CD14-positive monocyte (primary cell): ENCODE data around the gene TRDN. TPM values are rescaled to one million over a fixed set of nuclear protein-coding genes. Genes with fewer than 3 reads are reported as not detected.

Experiments used
- DNase-seq, 3 donors: peaks; one replicate each; pipeline ENCODE4 v3.0.0-alpha.2; 2011 to 2022
- H2AFZ ChIP-seq: 2 replicates; pipeline ENCODE4 v1.6.0; 2012; ENCODE audit warnings: mild to moderate bottlenecking, low read depth, low read length, inconsistent platforms; ENCODE audit not compliant: insufficient read depth, poor library complexity, severe bottlenecking
- H3K27ac ChIP-seq, 2 donors: 1 replicate in 1 of 2; 2 replicates in 1 of 2; pipeline ENCODE4 v1.5.1; 2012 to 2013; ENCODE audit warnings: low read length in 2 of 2, control low read depth in 1 of 2, inconsistent platforms in 1 of 2, low read depth in 1 of 2, mild to moderate bottlenecking in 1 of 2
- H3K27me3 ChIP-seq, 2 donors: one replicate each; pipeline versions ENCODE4 v1.6.0 to v1.6.1; 2011 to 2013; ENCODE audit warnings: low read length in 2 of 2; ENCODE audit not compliant: control insufficient read depth in 2 of 2, insufficient read depth in 2 of 2
- H3K36me3 ChIP-seq, 2 donors: replicated peaks in 1 of 2; 1 replicate in 1 of 2; 2 replicates in 1 of 2; pipeline versions ENCODE4 v1.5.1 to v1.6.1; 2012 to 2013; ENCODE audit warnings: low read length in 2 of 2, control low read depth in 1 of 2, inconsistent platforms in 1 of 2, mild to moderate bottlenecking in 1 of 2; ENCODE audit not compliant: insufficient read depth in 2 of 2, control insufficient read depth in 1 of 2
- H3K4me1 ChIP-seq, 2 donors: 1 replicate in 1 of 2; 2 replicates in 1 of 2; pipeline versions ENCODE4 v1.5.1 to v1.6.1; 2012 to 2013; ENCODE audit warnings: low read length in 2 of 2, control low read depth in 1 of 2, inconsistent platforms in 1 of 2, mild to moderate bottlenecking in 1 of 2, moderate library complexity in 1 of 2; ENCODE audit not compliant: insufficient read depth in 2 of 2, control insufficient read depth in 1 of 2
- H3K4me2 ChIP-seq: replicated peaks from 2 replicates; pipeline ENCODE3; 2012; ENCODE audit warnings: low read length, moderate library complexity, mild to moderate bottlenecking; ENCODE audit not compliant: poor library complexity, severe bottlenecking; ENCODE audit errors: extremely low read depth
- H3K4me3 ChIP-seq, 3 experiments: fragments of 200-600 bp in 1 of 3; sonication (generic) in 1 of 3; replicated peaks in 1 of 3; 1 replicate in 2 of 3; 2 replicates in 1 of 3; pipeline ENCODE4 v1.5.1; 2011 to 2013; ENCODE audit warnings: low read length in 3 of 3, mild to moderate bottlenecking in 3 of 3, control low read depth in 2 of 3, low read depth in 2 of 3, inconsistent platforms in 1 of 3, moderate library complexity in 1 of 3
- H3K79me2 ChIP-seq: 2 replicates; pipeline ENCODE4 v1.6.0; 2012; ENCODE audit warnings: mild to moderate bottlenecking, control low read depth, inconsistent platforms, low read length, moderate library complexity; ENCODE audit not compliant: insufficient read depth
- H3K9ac ChIP-seq: 2 replicates; pipeline ENCODE4 v1.6.0; 2017; ENCODE audit warnings: low read length, mild to moderate bottlenecking; ENCODE audit not compliant: insufficient read depth, poor library complexity, severe bottlenecking
- H3K9me3 ChIP-seq, 2 donors: replicated peaks in 1 of 2; 1 replicate in 1 of 2; 2 replicates in 1 of 2; pipeline versions ENCODE4 v1.5.1 to v1.6.1; 2012 to 2013; ENCODE audit warnings: low read length in 2 of 2, control low read depth in 1 of 2; ENCODE audit not compliant: control insufficient read depth in 1 of 2, insufficient read depth in 1 of 2
- H4K20me1 ChIP-seq: 2 replicates; pipeline ENCODE4 v1.6.0; 2012; ENCODE audit warnings: mild to moderate bottlenecking, low read length, control low read depth, moderate library complexity; ENCODE audit not compliant: insufficient read depth
- H3K27ac Mint-ChIP-seq, 7 donors: one replicate each; pipeline ENCODE4 v1.8.0; 2020; ENCODE audit warnings: mild to moderate bottlenecking in 7 of 7, mixed read lengths in 7 of 7, moderate library complexity in 6 of 7, inconsistent platforms in 2 of 7
- H3K27me3 Mint-ChIP-seq, 3 donors: one replicate each; pipeline ENCODE4 v1.8.0; 2021 to 2022; ENCODE audit warnings: low read depth in 3 of 3, mild to moderate bottlenecking in 3 of 3, mixed read lengths in 3 of 3, moderate library complexity in 3 of 3, inconsistent platforms in 1 of 3
- H3K36me3 Mint-ChIP-seq, 2 donors: one replicate each; pipeline ENCODE4 v1.8.0; 2020; ENCODE audit warnings: mixed read lengths in 2 of 2, inconsistent platforms in 1 of 2, mild to moderate bottlenecking in 1 of 2
- H3K4me1 Mint-ChIP-seq: one replicate; pipeline ENCODE4 v1.8.0; 2020; ENCODE audit warnings: mild to moderate bottlenecking, mixed read lengths
- H3K4me3 Mint-ChIP-seq, 2 donors: one replicate each; pipeline ENCODE4 v1.8.0; 2020; ENCODE audit warnings: mild to moderate bottlenecking in 2 of 2, mixed read lengths in 2 of 2, moderate library complexity in 1 of 2
- H3K9me3 Mint-ChIP-seq, 7 donors: one replicate each; pipeline ENCODE4 v1.8.0; 2020 to 2022; ENCODE audit warnings: mixed read lengths in 7 of 7, mild to moderate bottlenecking in 6 of 7, moderate library complexity in 6 of 7, inconsistent platforms in 2 of 7
- WGBS: methylation state at CpG from one replicate; pipeline ENCODE4 v1.1.5; 2013; ENCODE audit warnings: missing lambda C conversion rate; ENCODE audit not compliant: insufficient coverage; 5-methylcytosine and 5-hydroxymethylcytosine counted together
- intact Hi-C, 2 donors: fragments of 100-400 bp; cut with micrococcal nuclease; formaldehyde crosslinking; loops; one replicate each; pipeline versions ENCODE4 v1.15.0 to v1.15.1; 2023
- polyA plus RNA-seq, 3 donors: library from polyadenylated mRNA; depleted of rRNA in 1 of 3; unstranded in 2 of 3; stranded (reverse) in 1 of 3; fragments of 300-500 nt in 2 of 3; fragments of >200 nt in 1 of 3; fragmentation: Illumina TruSeq in 2 of 3; gene quantifications; 1 replicate in 2 of 3; 2 replicates in 1 of 3; pipeline ENCODE4 v1.2.3, GENCODE V29; 2012 to 2021
- TF ChIP-seq, protein P1 (sequence below): fragments of 200-600 bp; IDR thresholded peaks from one replicate; pipeline ENCODE4 v1.8.0; 2022; ENCODE audit warnings: antibody characterized with exemption, mild to moderate bottlenecking

TRDN gene
- polyA plus RNA-seq, 3 donors: not detected

DNA sequence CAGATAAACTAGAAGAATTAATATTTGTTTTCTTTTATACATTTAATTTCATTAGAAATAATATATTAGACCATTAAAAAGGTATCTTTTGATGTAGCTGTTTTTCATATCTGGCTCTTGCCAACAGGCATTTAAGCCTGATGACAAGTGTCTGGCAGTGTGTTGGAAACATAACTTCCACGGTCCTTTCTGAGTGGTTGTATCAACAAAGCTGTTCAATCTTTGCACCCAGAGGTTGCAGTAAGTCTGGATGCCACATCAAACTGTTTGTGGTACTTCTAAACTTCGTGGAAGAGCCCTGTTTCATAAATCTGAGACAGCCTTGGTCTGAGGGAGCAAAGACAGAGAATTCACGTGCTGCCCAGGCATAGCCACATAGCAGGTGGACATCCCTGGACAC, 197.4 kb downstream of the TRDN start:
- Mint-ChIP-seq H3K27ac (no peak overlapping the region), H3K9me3 (peaks cover 0 to 9% (median 3%) of the 10 kb centered on the region in 7 donors), H3K4me3 (no peak overlapping the region), H3K27me3 (peaks cover 0 to 2% (median 0%) of the 10 kb centered on the region in 3 donors), H3K36me3 (no peaks in the 10 kb centered on the region), H3K4me1 (no peaks in the 10 kb centered on the region)
- intact Hi-C loops: no loop called here
- no peak overlapping the region for H2AFZ ChIP-seq
- no peaks in the 10 kb centered on the region for H3K9me3 ChIP-seq
- no peak overlapping the region for H3K27ac ChIP-seq
- H3K9ac ChIP-seq: no peak overlapping the region
- 69% methylated on average over 2 of the region's 3 CpGs for WGBS
- H3K4me2 ChIP-seq: no peak overlapping the region
- TF ChIP-seq, protein P1, sequence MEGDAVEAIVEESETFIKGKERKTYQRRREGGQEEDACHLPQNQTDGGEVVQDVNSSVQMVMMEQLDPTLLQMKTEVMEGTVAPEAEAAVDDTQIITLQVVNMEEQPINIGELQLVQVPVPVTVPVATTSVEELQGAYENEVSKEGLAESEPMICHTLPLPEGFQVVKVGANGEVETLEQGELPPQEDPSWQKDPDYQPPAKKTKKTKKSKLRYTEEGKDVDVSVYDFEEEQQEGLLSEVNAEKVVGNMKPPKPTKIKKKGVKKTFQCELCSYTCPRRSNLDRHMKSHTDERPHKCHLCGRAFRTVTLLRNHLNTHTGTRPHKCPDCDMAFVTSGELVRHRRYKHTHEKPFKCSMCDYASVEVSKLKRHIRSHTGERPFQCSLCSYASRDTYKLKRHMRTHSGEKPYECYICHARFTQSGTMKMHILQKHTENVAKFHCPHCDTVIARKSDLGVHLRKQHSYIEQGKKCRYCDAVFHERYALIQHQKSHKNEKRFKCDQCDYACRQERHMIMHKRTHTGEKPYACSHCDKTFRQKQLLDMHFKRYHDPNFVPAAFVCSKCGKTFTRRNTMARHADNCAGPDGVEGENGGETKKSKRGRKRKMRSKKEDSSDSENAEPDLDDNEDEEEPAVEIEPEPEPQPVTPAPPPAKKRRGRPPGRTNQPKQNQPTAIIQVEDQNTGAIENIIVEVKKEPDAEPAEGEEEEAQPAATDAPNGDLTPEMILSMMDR: no peak
- no peak for DNase-seq
- no peak overlapping the region for H3K4me3 ChIP-seq
- no peaks in the 10 kb centered on the region for H3K4me1 ChIP-seq
- no peaks in the 10 kb centered on the region for H3K36me3 ChIP-seq
- H4K20me1 ChIP-seq: no peaks in the 10 kb centered on the region
- no peaks in the 10 kb centered on the region for H3K79me2 ChIP-seq
- H3K27me3 ChIP-seq: no peaks in the 10 kb centered on the region

DNA sequence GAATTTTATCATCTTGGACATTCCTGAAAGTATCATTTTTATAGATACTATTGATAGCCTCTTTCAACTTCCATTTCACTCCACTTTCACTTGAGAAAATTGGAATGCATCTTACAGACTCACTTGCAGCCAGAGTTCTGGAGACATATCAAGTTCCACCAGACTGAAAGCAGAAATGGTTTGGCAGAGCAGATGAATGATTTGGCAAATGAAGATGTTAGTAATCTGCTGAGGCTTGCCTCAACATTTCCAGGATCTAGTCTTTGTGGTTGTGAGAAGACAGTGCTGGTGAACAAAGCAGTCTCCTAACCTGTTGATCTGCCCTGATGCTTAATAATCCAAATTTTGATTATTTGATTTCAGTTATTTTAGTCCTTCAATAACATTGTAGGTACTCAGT, 202.6 kb downstream of the TRDN start:
- Mint-ChIP-seq H3K9me3 (no peaks in the 10 kb centered on the region), H3K27me3 (peaks cover 0 to 2% (median 0%) of the 10 kb centered on the region in 3 donors), H3K36me3 (no peaks in the 10 kb centered on the region), H3K4me1 (no peaks in the 10 kb centered on the region), H3K27ac (no peak overlapping the region), H3K4me3 (no peak overlapping the region)
- no peak for DNase-seq
- H3K4me3 ChIP-seq: no peak overlapping the region
- H3K36me3 ChIP-seq: no peaks in the 10 kb centered on the region
- no peaks in the 10 kb centered on the region for H3K9me3 ChIP-seq
- H3K4me1 ChIP-seq: no peaks in the 10 kb centered on the region
- H2AFZ ChIP-seq: no peak overlapping the region
- no peaks in the 10 kb centered on the region for H3K27me3 ChIP-seq
- no peaks in the 10 kb centered on the region for H3K79me2 ChIP-seq
- TF ChIP-seq, protein P1: no peak
- H3K4me2 ChIP-seq: no peak overlapping the region
- intact Hi-C loops: no loop called here
- no peak overlapping the region for H3K9ac ChIP-seq
- H3K27ac ChIP-seq: no peak overlapping the region
- H4K20me1 ChIP-seq: no peaks in the 10 kb centered on the region
